AG09319 (cell line): Measurements from ENCODE around the gene DOCK4.

Experiments
- DNase-seq: peaks from one replicate; pipeline ENCODE4 v3.0.0-alpha.2; 2010; ENCODE audit warnings: low read depth; ENCODE audit errors: extremely low read depth
- TF ChIP-seq, protein P1 (sequence below): IDR thresholded peaks from 2 replicates; pipeline ENCODE4 v1.5.1; 2011; ENCODE audit warnings: low read depth, mild to moderate bottlenecking, inconsistent platforms, low read length, moderate library complexity

Gene DOCK4

DNA sequence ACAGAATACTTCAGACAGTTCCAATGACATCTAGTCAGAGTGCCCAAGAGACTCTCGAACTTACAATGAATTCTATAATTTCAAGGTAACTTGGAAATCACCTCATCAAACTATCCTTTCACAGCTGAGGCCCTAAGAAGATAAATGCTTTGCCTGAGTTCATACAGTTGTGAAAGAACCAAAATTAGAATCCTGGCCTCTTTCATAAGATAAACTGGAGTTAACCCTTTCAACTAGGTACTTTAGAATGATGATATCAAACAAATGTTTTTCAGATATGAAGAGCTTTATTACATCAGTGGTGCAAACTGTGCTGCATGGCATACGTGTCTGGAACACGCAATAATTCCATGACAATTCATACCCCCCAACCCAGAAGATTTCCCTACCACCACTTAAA is 17.9 kb downstream of the DOCK4 start:
- DNase-seq, result no peak

DNA sequence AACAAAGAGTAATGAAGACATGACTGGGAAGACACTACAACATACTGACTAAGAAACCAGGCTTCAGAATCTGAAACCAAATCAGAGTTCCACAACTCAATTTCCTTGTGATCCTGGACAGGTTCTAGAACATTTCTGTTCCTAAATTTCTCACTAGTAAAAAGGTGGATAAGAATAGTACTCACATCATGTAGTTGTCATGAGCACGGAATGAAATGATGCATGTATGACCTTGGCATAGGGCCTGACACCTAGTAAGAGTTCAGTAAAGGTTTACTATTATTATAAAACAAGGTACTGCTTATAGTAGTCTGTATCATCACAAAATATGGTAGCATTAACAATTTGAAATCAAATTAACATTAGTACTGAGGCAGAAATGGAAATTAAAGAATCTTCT is 19.9 kb downstream of the DOCK4 start:
- TF ChIP-seq, protein P1, sequence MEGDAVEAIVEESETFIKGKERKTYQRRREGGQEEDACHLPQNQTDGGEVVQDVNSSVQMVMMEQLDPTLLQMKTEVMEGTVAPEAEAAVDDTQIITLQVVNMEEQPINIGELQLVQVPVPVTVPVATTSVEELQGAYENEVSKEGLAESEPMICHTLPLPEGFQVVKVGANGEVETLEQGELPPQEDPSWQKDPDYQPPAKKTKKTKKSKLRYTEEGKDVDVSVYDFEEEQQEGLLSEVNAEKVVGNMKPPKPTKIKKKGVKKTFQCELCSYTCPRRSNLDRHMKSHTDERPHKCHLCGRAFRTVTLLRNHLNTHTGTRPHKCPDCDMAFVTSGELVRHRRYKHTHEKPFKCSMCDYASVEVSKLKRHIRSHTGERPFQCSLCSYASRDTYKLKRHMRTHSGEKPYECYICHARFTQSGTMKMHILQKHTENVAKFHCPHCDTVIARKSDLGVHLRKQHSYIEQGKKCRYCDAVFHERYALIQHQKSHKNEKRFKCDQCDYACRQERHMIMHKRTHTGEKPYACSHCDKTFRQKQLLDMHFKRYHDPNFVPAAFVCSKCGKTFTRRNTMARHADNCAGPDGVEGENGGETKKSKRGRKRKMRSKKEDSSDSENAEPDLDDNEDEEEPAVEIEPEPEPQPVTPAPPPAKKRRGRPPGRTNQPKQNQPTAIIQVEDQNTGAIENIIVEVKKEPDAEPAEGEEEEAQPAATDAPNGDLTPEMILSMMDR, result no peak
- no peak for DNase-seq

More for the DNA sequence above, 17.9 kb downstream of the DOCK4 start:
- TF ChIP-seq, protein P1, result no peak

DNA sequence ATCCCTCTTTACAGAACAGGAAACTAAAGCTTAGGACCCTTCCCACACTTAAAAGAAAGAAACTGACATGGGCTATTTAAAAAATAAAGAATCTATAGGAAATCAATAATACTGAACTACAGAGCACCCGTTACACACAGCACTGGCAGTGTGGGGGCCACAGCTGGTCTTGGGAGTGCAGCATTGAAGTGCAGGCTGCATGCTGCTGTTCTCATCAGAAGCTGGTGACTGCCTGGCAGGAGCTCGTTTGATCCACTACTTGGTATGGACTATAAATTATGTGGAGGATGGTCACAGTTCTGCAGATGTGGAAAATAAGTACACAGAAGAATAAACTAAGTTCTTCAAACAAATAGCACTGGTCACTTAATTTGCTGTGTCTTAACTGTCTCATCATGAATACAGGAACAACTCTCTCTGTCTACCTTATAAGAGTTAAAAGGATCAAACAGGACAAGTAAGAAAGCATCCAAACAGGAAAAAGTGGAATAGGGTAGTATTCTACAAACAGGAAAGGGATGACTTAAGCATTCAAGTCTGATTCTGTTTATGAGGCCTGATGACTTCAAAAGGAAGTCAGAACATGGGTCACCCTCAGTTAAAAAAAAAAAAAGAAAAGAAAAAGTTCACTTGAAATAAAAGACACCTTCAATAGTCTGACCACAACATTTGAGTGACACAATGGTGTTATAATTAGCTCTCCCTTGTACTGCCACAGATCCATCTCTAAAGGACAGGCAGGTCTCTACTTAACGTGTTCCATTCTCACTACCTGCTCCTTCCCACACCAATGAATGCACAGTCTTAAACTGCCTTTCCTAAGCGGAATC is 21.0 kb downstream of the DOCK4 start:
- TF ChIP-seq, protein P1, result no peak
- no peak for DNase-seq

DNA sequence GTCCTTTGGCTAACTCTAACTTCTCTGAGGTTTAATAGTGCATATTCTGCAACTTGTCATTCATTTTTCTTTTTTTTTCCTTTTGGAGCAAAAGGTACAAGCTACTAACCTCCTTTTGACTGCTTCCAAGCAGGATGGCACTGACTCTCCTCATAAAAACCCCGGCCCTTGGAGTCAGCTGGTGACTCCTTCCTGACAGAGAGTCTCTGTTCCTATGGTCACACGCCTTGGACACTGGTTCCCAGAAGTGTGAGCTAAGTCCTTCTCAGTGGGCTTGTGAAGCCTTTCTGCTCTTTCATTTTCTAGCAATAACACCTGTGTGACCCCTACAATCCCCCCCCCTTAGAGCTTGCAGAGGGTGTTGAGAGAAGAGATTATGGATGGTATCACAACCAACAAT is 21.7 kb downstream of the DOCK4 start:
- DNase-seq, result no peak
- TF ChIP-seq, protein P1, result no peak

DNA sequence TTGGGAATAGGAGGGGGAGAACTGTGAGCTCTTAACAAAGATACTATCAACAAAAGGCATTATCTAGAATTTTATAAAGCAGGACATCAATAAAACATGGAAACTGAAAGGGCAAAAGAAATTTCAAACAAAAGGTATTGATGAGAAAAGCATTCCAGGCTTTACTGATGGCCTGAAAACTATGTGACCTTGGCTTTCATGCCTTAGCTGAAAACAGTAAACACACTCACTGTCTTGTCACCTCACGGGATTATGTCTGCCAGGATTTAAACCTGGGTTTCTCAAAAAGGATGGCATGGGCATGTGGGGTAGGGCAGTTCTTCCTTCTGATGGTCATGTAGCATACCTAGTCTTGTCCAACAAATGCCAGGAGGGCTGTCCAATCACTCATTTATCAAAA is 22.9 kb downstream of the DOCK4 start:
- DNase-seq, result no peak

DNA sequence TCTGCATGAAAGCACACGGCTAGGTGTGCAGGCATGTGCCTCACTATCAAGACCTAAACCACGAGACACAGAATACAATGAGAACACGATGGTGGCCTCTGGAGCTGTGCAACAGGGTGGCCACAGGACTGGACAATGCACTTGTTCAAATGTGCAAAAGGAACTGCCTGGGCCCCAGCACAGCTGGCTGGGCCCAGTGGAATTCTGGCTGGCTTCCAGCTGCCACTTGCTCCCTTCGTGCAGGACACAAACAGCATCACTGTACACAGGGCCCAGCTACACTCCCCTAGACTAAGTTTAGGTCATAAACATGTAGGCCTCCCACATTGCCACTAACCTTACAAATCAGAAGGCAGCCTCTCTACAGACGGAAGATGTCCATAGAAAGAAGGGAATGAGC is 23.4 kb downstream of the DOCK4 start:
- TF ChIP-seq, protein P1, result no peak
- DNase-seq, result no peak

More for the DNA sequence above, 22.9 kb downstream of the DOCK4 start:
- TF ChIP-seq, protein P1, result no peak

DNA sequence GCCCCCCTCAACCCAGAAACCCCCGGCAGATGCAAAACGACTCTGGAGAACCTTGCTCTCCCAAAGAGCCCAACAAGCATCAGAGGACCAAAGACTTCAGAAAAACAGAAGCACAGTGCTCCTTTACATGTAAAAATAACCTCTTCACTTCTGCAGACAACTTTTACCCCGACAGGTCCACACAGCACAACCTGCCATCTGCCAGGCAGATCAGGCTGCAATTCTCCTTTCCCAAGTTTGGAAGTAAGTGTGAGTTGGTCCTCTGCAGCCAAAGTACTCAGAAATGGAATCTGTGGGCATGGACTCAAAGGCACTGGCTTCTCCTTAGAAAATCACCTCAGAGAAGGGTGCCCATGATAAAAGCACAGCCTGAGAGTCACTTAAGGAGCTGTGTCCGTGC is 26.0 kb downstream of the DOCK4 start:
- no peak for DNase-seq
- TF ChIP-seq, protein P1, result no peak
